HL-60/S4 (cell line): ENCODE data around the gene PAN3.
"Not testable (repeated sequence)": the region's sequence is repeated elsewhere in the genome, so short reads cannot be mapped to it uniquely, and the experiment has no call there.

Experiments
- in situ Hi-C: fragments of 300-500 bp; cut with MboI; formaldehyde crosslinking; loops from 2 replicates; pipeline ENCODE4 v1.14.3; 2022; ENCODE audit warnings: low sequenced_read_pairs

Gene PAN3, protein sequence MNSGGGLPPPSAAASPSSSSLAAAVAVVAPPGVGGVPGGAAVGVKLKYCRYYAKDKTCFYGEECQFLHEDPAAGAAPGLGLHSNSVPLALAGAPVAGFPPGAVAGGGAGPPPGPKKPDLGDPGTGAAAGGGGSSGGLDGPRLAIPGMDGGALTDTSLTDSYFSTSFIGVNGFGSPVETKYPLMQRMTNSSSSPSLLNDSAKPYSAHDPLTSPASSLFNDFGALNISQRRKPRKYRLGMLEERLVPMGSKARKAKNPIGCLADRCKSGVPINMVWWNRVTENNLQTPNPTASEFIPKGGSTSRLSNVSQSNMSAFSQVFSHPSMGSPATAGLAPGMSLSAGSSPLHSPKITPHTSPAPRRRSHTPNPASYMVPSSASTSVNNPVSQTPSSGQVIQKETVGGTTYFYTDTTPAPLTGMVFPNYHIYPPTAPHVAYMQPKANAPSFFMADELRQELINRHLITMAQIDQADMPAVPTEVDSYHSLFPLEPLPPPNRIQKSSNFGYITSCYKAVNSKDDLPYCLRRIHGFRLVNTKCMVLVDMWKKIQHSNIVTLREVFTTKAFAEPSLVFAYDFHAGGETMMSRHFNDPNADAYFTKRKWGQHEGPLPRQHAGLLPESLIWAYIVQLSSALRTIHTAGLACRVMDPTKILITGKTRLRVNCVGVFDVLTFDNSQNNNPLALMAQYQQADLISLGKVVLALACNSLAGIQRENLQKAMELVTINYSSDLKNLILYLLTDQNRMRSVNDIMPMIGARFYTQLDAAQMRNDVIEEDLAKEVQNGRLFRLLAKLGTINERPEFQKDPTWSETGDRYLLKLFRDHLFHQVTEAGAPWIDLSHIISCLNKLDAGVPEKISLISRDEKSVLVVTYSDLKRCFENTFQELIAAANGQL

DNA sequence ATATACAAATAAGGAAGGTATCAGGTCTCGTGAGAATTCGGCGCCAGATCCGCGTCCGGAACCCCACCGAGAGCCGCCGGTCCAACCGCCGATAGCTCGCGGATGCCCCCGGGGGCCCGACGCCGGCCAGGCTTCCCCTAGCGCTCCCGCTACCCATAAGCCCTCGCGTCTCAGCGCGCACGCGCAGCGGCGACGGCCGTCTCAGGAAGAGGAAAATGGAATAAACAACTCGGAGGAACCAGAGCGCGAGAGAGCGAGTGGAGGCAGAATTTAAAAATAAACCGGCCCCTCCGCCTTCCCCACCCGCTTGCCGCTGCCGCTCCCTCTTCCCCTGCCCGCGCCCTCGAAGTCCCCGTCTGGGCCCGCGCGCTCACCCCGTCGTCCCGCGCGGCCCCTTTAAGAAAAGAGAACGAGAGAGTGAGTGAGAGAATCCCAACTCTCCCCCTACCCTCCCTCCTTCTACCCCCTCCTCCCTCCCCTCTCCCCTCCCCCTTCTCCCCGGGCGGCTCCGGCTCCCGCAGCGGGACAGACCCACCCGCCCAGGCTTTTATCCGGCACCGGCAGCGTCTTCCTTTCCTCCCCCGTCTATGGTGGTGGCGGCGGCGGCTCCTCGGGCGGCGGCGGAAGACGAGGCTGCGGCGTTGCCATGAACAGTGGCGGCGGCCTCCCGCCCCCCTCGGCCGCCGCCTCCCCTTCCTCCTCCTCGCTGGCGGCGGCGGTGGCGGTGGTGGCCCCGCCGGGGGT lies at the start of gene PAN3:
Gene PAN3, plus strand, starts transcription at position 534 of the 744 bp plus-strand sequence. Its CDS starts 113 bp downstream, at position 647.
- in situ Hi-C loops = no loop called here

DNA sequence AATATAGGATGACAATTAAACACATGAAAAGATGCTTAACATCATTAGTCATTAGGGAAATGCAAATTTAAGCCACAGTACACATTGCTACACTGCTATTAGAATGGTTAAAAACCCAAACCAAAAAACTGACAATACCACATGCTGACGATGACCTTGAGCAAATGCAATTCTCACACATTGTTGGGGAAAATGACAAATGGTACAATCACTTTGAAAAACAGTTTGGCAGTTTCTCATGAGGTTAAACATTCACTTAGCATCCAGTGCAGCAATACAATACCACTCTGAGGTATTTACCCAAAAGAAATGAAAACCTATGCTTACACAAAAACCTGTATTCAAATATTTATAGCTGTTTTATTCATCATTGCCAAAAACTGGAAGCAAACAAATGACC lies 49.3 kb upstream of the PAN3 start:
- in situ Hi-C loops = no loop called here

DNA sequence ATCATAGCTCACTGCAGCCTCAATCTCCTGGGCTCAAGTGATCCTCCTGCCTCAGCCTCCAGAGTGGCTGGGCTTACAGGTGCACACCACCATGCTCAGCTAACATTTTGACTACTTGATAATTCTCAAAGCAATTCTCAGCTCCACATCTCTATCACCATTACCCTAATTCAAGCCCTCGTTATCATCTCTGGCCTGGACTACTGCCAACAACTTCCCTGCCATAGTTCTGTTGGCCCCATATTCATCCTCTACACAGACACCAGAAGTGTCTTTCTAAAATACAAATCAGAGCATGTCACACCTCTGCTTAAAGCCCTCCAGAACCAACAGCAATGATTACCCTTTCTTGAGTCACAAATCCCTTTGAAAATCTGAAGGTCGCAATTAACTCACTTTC lies 45.9 kb upstream of the PAN3 start:
- in situ Hi-C loops = no loop called here

DNA sequence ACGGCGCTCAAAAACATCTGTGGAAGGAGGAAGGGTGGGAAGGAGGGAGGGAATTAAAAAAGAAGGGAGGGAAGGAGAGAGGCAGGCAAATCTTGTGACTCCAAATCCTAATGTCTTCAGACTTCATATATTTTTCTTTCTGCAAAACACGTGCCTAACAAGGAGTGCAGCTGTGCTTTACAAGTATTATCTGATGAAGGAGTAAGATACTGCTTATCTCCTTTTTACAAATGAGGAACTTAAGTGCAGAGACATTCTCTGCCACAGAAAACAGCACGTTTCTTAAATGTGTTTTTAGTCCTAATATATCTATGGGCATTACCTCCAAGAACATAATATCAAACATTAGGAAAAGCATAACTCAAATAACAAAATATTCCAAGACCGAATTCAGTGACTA lies 44.5 kb upstream of the PAN3 start:
- in situ Hi-C loops = no loop called here

DNA sequence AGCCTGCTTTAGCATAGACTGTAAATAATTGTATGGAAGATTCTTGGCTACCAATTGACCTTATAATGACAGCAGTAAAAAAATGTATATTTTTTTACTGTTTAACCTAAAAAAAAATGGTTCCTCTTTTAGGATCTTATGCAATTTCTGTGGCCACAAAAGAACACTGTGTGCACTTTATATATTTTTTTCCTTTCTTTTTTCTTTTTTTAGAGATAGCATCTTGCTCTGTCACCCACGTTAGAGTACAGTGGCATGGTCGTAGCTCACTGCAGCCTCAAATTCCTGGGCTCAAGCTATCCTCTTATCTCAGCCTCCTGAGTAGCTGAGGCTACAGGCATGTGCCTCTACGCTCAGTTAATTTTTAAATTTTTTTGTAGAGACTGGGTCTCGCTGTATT lies 44.0 kb upstream of the PAN3 start:
- in situ Hi-C loops = no loop called here

DNA sequence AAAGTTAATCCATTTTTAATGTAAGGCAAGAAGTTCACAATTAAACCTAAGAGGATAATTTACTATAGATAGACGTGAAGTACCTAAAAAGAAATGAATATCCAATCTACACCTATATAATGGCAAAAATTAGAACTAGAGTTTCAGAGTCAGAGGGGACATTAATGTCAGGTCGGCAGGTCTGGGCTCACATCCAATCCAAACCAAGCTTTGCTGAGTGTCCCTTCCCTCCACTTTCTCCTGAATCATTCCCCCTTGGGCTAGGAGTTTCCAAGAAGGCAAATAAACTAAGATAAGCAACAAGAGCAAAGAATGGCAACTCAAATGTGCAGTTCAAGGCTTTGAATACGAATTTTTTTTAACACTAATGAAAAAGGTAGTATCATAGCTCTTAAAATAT lies 40.8 kb upstream of the PAN3 start:
- in situ Hi-C loops = no loop called here

DNA sequence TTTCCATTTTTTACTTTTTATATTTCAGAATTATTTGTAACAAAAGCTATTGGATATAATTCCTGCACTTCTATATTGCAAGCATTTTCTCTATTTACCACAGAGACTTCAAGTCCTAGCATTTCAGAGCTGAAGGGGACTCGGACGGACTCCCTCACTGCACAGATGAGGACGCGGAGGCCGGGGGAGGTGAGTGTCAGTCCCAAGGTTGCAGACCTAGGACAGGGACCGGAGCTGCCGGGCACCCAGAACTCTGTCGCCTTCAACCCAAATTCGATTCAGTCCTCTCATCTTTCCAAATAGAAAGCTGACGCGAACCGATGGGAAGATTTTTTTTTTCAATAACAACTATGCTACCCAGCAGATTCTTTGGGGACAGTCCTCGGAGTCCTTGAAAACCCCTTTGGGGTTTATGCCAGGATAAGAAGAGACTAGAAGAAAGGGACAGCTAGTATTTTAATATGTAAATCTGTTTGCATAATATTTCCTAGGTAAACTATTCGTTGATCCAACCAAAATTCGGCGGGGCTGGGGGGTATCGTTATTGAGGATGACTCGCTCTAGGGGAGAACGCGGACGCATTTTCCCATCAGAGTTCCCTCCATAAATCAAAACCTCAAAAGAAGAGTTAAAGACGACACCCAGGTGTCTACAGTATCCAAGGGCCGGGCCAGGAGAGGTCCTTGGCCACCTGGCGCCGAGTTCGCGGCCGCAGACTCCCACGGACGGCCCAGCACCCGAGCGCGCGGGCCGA lies 38.8 kb upstream of the PAN3 start:
- in situ Hi-C loops = no loop called here

DNA sequence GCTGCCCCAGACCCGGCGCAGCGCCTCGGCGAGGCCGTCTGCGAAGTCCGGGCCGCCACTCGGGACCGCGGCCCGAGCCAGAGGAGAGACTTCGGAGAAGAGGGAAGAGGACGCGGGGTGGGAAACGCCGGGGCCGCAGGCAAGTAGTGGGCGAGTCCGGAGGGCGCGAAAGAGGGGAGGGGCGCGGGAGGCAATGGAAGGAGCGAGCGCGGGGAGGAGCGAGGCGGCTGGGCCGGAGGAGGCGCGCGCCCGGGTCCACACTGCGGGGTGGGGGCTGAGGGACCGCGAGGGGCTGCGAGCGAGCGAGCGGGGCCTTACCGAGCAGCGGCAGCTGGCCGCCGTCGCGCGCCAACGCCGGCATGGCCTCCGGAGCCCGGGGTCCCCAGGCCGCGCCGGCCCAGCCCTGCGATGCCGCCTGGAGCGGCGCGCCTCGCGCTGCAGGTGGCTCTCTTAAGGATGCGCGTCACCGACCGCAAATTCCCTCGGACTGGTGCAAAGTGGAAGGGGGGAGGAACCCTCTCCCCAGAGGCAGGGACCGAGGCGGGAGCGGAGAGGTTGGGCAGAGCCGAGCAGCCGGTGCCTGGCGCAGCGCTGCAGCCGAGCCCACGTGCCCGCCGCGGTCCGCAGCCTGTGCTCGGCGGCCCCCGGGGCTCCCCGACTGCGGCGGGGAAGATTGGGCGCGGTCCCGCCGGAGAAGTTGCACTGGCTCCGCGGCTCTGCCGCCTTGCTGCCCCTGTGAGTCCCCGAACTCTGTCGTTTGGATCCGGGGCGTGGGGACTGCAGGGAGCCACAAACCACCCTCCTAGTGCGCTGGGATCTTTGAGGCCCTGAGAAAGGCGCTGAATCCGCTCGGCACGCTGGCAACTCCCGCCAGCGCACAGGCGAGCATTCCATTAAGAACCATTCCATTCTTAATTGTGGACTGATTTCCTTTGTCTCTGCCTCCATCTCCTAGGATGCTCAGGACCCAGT lies 37.9 kb upstream of the PAN3 start, which contains the start of gene FLT3:
Gene FLT3, minus strand, starts transcription at position 427 of the 972 bp plus-strand sequence. Its CDS starts 66 bp downstream, at position 361.
- in situ Hi-C loops = no loop called here

DNA sequence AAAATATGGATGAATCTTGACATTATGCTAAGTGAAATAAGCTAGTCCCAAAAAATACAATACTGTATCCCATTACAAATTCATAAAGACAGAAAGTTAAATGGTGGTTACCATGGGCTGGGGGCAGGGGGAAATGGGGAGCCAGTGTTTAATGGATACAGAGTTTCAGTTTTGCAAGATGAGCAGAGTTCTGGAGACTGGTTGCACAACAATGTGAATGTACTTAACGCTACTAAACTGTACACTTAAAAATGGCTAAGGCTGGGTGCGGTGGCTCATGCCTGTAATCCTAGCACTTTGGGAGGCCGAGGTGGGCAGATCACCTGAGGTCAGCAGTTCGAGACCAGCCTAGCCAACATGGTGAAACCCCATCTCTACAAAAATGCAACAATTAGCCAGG lies 36.5 kb upstream of the PAN3 start:
- in situ Hi-C loops = not testable (repeated sequence)

DNA sequence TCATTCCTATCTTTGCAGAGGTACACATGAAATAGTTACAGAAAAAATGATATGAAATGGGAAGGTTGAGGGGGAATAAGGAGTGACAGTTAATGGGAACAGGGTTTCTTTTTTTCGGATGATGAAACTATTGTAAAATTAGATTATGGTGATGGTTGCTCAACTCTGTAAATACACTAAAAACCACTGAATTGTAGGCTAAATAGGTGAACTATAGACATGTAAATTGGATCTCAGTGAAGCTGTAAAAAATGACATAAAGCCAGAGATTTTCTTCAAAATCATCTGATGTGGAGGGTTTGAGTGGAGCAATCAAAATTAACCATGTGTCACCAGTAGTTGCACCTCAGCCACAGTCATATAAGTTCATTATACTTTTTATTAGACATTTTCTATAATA lies 31.4 kb upstream of the PAN3 start:
- in situ Hi-C loops = no loop called here

DNA sequence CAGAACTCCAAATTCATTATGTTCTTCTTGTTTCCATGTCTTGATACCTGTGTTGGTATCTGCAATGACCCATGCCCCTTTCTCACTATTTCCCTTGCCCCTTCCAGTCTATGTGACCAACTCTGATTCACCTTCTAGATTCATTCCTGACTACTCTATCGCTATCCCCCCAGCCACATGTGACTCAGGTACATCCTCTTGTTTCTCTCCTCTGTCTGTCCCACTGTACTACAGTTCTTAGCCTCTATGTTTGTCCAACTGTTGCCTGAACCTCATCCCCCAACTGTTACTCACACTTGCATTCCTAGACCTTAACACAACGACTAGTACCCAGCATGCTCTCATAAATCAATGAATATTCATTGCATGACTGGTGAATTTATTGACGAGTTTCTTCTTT lies 27.9 kb upstream of the PAN3 start:
- in situ Hi-C loops = no loop called here

DNA sequence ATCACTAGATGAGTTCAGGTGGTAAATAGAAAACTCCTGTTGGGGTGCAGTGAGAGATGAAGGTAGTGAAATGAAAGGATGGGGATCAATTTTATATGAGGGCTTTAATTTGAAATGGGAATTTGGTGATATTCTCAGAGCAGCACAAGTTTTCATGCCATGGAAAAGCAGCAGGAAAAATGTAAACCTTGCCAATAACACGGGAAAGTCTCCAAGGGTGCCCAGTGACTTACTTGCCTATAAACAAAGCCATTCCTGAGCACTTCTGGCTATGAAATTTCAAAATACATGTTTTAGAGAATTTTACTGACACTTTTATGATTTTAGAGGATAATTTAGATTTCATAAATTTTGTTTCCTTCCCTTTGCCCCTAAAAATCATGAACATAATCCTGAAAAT lies 21.6 kb upstream of the PAN3 start:
- in situ Hi-C loops = no loop called here

DNA sequence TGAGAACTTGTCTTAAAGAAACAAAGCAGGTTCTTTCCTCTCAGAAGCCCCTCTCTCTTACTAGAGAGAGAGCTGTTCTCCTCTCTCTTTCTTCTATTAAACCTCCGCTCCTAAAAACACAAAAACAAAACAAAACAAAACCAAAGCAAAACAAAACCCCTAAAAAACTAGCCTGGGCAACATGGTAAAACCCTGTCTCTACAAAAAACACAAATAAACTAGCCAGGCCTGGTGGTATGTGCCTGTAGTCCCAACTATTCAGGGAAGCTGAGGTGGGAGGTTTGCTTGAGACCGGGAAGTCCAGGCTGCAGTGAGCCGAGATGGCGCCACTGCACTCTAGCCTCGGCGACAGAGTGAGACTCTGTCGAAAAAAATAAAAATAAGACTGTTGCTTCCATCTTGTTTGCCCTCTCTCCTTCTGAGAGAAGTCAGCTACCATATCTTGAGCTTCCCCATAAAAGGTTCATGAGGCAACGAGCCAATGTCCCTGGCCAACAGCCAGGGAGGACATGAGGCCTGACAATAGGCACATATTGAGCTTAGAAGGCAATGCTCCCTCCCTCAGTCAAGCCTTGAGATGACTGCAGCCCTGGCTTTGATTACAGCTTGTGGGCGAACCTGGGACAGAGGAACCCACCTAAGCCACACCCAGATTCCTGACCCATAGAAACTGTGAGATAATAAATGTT lies 20.5 kb upstream of the PAN3 start:
- in situ Hi-C loops = no loop called here

DNA sequence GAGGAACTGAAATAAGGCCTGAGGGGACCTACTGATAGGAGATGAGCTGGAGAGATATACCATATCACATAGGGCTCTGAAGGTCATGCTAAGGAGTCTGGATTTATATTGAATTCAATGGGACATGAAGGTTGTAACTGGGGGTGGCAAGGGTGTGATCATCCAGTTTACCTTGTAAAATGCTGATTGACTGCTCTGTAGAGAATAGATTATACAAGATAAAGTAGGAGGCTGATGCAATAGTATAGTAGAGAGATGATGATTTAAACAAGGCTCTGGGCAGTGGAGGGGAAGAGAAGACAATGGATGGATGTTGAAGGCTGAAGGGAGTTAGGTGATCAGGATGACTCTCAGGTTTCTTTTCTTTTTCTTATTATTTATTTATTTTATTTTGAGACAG lies 18.0 kb upstream of the PAN3 start:
- in situ Hi-C loops = no loop called here

DNA sequence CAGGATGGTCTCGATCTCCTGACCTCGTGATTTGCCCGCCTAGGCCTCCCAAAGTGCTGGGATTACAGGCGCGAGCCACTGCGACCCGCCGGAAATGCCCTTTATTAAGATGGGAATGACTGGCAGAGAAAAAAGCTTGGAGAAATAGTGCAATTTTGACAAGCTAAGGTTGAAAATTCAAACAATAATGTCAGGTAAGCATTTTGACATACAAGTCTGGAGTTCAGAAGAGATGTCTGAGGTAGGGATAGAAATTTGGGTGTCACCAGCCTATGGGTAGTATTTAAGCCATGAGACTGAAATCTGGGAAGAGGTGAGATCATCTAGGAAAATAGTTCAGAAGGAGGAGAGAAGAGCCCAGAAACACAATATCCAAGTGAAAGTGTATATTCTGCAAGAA lies 17.1 kb upstream of the PAN3 start:
- in situ Hi-C loops = no loop called here

DNA sequence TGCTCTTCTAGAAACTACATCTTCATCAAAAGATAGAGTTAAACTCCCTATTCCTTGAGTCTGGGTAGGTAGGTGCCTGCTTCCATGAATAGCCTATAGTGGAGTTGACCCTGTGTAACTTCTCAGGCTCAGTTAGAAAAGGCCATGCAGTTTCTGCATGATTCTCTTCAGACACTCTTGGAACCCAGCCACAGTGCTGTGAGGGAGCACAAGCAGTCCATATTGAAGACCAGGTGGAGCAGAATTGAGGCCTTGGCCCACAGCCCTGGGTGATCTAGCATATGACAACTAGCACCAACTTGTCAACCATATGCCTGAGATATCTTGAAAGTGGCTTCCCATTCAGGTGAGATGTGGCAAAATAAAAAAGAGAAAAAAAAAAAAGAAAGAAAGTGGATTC lies 10.3 kb upstream of the PAN3 start:
- in situ Hi-C loops = no loop called here

DNA sequence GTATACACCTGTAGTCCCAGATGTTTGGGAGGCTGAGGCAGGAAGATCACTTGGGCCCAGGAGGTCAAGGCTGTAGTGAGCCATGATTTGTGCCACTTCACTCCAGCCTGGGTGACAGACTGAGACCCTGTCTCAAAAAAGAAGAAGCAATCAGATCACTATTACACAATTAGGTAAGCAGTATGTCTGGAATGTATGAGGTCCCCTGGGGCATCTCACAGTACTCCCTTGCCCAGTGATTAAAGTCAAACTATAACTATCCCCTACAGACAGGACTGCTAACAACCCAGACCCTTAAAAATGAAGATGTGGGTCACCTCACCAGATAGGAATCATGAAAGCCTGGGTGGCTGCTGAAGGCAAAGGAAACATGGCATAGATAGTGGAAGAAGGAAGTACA lies 9.4 kb upstream of the PAN3 start:
- in situ Hi-C loops = no loop called here

DNA sequence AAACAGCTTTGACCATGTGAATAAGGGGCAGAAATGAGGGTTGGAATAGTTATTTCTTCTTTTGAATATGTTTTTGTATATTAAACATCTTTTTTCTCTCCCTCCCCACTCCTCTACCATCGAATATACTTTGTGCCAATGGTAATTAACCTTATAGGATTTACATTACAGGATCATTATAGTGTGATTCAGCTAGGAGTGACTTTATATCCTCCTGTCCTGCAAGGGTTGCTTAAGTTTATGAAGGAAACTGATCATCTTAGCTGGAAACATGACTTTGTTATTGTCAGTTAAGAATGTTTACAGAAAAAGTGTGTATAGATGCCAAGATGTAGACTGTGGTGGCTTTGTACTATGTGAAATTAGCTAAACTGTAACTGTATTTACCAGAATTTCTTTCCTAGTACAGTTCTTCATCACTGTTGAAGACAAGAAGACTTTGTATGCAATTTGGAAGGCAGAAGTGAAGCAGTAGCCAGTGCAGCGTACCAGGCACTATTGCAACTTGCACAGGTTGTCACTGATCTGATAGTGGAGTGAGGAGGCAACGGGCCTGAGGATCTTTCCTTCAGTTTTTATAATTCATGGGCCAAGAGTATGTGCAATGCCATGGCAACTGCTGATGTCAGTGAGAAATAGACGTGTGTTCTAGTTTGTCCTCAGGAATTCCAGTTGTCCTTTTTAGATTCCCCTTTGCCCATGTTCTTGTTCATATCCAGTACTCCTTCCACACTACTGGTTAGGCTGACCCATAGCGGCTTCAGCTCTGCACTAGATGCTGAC lies 8.2 kb upstream of the PAN3 start:
- in situ Hi-C loops = no loop called here
